HG03558 (cell line): ENCODE measurements around the gene DUS3L.
"Not testable (repeated sequence)": the region's sequence is repeated elsewhere in the genome, so short reads cannot be mapped to it uniquely, and the experiment has no call there.

Source experiments
- ATAC-seq: cut with Tn5 transposase; IDR thresholded peaks from one replicate; pipeline ENCODE4 v1.9.1; 2021; ENCODE audit warnings: moderate number of reproducible peaks; ENCODE audit not compliant: unreplicated experiment; ENCODE audit errors: extremely low read depth

The DUS3L gene

DNA sequence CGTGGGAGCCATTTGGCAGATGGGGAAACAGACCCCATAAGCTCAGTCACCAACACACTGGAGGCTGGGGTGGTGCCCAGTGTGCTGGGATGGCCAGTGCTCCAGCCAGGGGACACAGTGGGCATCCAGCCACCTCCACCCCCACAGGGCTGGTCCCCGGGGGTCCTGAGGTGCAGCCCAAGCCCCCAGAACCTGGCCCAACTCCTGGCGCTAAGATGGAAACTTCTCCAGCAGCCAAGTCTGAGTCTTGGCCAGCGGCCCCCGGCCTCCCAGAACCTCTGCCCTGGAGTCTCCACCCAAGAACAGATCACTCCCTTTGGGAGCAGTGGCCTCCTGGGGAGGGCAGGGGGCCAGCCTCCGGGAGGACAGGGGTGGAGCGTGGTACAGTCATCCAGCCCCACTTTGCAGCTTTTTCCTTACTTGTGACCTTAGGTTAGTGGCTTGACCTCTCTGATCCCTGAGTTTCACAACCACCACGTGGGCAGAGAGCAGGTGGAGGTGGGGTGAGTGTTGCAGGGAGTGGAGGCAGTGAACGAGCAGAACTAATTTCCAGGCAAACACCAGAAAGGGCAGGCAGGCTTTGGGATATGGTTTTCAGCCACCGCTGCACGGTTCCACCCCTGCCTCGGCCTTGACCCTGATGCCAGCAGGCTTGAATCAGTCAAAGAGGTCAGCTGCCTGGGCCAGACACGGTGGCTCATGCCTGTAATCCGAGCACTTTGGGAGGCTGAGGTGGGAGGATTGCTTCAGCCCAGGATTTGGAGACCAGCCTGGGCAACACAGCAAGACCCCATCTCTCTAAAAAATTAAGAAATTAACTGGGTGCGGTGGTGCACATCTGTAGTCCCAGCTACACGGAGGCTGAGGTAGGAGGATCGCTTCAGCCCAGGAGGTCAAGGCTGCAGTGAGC, 9.7 kb upstream of the DUS3L start:
- no peak for ATAC-seq

DNA sequence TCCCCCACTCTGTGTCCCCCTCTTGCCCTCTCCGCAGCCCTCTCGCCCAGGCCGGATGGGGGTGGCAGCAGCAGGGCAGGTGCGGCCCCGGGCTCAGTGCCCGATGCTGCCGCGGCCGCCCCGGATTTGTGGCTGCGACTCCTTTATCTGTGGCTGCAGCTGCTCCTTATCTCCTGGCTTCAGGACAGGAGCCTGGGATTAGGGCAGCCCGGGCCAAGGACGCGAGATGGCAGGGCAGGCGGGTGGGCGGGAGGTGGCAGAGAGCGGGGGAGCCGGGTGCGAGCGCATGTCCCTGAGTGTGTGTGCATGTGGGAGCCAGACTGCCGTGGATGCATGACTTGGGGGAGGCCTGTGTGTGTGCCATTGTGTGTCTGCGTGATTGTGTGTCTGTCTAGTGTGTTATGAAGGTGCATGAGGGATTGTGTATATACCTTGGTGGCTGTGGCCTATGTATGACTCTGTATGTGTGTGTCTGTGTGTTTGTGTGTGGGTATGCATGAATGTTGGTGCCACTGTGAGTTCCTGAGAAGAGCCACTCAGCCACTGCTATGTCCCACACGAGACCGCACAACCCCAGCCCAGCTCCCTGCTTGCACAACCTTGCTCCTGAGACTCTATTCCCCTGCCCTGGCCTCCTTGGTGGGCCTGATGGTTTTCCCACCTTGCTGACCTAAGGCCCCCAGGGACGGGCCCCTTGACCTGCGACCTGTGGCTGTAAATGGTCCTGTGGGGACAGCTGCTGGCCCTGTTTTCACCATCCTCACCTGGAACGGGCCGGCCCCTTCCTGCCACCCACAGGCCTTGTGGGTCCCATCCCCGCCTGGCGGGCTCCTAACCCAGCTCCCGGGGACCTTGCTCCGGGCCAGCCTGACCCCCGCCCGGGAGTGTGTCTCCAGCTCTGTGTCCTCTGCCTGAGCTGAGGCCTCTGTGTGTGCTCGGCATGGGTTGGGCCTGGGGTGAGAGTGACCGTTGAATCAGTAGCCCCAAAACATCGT, 8.6 kb upstream of the DUS3L start:
- no peak for ATAC-seq

DNA sequence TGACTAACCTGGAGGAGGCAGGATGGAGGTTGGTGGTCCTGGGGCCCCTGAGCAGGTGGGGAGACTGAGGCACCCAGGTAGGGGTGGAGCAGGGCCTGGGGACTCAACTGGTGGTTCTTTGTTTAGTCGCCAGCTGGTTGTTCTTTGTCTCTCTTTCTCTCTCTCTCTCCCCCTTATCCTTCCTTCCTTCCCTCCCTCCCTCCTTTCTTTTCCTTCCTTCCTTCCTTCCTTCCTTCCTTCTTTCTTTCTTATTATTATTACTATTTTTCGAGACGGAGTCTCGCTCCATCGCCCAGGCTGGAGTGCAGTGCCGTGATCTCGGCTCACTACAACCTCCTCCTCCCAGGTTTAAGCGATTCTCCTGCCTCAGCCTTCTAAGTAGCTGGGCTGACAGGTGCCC, 7.3 kb upstream of the DUS3L start:
- no peak for ATAC-seq

DNA sequence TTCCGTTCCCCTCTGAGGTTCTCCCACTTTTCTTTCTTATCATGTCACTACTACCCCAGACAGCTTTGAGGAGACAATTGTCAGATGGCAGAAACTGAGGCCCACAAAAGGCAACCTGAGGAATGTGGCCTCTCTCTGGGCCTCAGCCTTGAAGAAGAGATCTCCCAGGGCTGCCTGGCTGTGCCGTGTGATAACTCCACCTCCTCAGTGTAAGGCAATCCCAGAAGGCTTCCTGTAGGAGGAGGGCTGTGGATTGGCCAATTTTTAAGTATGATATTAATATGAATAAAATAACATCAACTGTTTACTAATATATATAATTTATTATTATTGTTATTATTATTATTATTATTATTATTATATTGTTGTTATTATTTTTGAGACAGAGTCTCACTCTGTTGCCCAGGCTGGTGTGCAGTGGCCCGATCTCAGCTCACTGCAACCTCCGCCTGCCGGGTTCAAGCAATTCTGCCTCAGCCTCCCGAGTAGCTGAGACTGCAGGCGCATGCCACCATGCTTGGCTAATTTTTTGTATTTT, 4.5 kb upstream of the DUS3L start:
- ATAC-seq = no peak

DNA sequence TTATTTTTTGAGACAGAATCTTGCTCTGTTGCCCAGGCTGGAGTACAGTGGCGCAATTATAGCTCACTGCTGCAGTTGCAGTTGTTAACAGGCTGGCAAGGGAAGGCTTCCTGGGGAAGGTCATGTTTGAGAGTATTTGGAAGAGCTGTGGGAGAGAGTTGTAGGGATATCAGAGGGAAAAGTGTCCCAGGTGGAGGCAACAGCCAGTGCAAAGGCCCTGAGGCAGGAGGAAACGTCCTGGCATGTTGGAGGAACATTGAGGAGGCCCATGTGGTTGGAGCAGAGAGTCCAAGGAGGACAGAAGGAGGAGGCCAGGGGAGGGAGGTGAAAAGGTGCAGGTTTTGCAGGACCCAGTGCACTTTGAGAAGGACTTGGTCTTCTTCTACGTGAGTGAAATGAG, 2.2 kb upstream of the DUS3L start:
- ATAC-seq = no peak

DNA sequence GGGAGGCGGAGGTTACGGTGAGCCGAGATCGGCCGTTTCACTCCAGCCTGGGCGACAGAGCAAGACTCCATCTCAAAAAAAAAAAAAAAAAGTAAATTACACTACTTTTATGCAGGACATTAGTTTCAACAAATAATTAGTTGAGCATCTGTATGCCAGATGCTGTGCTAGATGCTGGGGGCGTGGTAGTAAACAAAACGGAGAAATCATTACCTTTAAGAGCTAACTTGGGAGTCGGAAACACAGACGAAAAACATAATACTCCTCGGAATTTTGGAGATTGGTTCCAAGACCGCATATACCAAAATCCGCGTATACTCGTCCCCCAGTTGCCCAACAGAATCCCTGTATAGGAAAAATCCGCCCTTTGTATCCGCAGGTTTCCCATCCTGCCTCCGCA, 1.3 kb upstream of the DUS3L start:
- no peak for ATAC-seq

DNA sequence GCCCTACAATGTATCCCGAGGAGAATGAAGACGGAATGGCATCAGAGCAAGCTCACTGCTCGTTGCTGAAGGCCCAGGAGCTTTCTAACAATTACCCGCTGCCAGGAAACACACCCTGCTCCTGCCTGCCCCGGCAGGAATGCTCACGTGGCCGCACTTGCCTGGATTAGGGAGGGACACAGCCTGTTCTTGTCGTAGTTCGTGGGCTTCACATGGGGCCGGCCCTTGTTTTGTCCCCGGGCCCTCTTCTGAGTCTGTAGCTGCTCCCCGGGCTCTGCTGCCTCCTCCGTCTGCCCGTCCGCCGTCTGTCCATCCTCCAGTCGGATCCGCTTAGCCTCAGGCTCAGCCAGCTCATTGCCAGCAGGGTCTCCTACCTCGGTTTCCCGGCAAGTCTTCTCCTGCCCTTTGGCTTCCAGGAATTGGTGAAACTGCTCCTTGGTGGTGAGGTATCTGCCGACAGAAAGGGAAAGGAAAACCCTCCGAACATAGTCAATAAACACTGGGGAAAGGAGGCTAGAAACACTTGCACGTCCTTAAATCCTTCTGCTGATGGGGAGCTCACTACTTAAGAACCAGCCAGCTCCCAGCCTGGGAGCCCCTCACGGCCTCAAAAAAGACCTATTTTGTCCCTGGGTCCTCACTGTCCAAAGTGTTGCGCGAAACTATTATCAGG, 941 bp downstream of the DUS3L start:
- no peak for ATAC-seq

DNA sequence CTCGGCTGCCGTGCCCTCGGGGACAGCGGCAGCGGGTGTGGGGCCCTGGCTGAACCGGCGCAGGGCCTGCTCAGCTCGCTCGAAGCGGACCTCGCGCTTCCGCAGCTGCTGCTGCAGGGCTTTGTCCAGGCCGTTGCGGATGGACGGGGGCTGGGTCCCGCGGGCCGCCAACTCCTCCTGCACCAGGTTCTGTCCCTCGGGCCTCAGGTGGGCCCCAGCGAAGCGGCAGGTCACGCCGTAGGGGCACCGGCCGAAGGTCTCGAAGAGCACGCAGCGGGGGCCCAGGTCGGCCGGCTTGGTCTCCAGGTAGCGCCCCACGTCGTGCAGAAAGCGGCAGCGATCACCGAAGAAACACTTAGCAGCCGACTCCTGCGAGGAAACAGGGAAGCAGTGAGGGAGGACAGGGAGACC, 1.6 kb downstream of the DUS3L start:
- ATAC-seq = no peak

DNA sequence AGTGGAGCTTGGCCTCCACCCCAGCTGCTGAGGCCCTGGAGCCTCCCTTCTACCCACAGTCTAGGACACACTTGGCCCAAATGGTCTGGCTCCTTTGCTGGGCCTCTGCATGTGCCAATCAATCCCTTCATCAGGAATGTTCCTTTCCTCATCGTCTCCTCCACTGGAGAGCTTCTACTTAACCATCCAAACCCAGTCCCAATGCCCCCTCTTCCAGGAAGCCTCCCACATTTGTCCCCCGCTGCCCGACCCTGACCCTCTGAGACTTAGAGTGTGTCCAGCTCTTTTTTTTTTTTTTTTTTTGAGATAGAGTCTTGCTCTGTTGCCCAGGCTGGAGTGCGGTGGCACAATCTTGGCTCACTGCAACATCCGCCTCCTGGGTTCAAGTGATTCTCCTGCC, 2.5 kb downstream of the DUS3L start:
- no peak for ATAC-seq

DNA sequence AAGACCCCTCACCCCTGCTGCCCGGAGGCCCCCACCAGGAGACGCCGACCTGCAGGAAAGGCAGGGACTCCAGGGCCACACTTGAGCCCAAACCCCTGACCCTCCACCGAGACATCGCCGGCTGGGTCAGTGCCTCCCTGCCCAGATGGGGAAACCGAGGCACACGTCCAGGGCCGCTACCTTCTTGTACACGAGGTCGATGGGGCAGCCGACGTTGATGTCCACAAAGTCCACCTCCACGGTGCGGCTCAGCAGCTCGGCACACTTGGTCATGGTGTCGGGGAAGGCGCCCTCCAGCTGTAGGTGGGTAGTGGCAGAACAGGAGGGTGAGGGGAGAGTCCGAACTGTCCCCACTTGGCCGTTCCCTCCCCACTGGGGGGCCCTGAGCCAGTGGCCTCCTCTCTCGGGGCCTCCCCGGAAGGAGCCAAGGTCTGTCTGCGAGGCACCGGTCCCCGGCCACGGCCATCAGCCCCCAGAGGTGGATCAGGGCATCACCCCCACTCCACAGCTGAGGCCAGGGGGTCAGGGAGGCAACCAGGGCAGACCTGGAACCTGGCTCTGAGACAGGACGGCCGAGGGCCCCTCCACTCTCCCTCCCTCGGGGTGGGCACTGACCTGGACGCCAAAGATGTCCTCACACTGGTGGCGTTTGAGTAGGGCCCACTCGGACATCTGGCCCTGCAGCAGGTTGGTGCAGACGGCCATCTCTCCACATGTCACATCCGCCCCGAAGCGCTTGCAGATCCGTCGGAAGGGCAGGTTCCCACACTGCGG, 3.4 kb downstream of the DUS3L start:
- no peak for ATAC-seq

DNA sequence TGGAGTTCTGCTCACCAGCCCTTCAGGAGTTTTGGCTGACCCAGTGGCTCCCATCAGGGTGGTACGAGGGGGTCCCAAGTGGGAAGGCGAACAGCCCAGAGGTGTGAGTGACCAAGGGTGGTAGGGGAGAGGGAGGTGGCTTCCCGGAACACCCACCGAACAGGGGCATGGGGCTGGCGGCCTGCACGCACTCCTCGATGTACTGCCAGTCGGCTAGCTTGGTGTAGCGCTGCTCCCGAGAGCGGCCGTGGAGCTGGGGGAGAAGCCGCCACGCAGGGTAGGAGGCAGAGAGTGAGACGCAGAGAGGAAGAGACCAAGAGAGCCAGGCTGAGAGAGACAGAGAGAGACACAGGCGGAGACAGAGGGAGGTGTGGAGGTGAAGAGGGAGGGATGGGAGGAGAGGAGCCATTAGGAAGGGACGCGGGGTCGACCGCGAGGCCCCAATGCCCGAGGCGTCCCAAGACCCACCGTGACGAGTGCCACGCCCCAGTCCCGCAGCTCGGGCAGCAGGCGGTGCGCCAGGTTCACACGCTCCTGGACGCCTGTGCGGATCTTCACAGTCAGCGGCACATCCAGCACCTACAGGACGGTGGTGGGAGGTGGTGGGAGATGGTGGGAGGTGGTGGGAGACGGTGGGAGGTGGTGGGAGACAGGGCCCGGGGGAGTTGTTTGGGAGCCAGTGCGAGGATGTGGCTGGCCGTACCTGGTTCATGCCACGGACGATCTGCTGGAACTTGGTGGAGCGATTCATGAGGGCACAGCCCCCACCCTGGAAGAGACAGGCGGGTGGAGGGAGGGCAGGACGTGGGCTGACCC, 4.2 kb downstream of the DUS3L start:
- no peak for ATAC-seq

DNA sequence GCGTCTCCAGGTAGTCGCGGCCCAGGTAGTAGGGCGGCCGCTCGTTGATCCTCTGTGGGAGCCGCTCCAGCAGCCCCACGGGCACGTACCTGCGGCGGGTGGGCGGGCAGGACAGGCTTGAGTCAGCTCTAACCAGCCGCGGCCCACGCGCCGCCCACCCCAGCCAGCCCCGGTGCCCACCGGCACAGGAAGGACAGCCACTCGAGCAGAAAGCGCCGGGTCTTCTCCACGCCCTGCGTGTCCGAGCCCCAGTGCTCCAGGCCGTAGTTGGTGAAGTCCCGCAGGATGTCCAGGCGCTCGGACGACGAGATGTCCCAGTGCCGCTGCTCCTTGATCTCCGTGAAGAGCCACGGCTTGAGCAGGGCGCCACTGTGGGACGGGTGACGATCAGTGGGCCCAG, 5.5 kb downstream of the DUS3L start:
- ATAC-seq = no peak

DNA sequence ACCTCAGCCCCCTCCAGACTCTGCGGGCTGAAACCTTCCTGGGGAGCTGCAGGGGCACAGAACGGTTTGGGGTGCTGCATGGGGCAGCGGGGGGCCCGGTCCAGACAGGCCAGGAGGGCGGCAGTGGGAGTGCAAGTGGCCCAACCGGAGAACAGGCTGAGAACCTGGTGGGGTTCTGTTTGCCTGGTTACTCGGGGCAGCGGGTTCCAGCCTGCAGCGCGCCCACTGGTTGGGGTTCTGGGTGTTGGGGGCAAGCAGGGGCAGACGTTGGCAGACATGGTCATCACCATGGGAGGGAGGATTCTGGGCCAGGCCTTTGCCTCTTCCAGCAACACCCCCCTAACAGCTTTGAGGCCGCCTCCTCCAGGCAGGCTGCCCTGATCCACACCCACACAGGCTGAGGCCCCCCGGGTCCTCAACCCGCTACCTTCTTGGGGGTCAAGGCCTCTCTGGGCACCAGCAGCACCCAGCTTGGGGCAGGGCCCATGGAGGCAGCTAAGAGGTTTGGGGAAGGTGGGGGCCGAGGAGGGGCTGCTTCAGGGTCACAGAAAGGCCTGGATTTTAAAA, 6.3 kb downstream of the DUS3L start, which contains the start of gene PRR22:
Gene PRR22 (minus strand): TSS at position 166 of the 567 bp plus-strand sequence. CDS start 86 bp downstream, at position 80.
- no peak for ATAC-seq

DNA sequence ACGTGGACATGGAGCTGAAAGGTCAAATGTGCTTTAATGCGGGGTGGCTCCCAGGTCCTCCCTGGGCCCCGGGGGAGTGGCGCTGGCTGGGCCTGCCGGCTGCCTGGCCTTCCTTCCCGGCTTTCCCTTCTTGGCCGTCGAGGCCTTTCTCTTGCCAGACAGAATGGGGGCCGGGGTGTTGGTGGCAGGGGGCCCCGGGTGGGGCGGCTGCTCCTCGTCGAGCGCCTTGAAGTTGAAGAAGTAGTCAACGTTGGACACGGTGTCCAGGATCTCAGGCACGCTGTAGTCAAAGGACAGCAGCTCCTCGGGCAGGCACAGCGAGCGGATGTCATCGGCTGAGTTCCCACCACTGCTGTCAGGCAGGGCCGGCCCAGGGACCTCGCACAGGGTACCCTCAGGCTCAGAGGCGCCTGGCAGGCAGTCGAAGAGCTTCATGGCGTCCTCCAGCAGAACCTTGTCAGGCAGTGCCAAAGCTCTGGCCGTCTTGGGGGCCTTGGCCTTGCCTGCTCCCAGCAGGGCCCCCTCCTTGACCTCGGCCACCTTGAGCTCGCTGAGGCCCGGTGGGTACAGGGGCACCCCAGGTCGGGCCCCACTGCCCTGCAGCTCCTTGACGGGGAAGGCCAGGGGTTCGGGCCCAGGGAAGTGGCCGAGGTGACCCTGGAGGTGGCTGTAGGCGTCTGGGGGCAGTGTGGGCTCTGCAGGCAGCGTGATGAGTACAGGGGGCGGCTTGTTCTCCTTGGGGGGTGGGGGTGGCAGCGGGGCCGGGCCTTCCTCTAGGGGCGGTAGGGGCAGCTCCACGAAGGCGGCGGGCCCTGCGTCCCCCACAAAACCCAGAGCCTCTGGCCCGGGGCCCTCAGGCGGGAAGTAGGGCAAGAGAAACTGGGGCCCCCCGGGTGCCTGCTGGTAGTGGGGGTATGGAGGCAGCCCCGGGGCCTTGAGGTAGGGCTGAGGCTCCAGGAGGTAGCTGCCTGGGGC, 7.7 kb downstream of the DUS3L start:
- no peak for ATAC-seq

DNA sequence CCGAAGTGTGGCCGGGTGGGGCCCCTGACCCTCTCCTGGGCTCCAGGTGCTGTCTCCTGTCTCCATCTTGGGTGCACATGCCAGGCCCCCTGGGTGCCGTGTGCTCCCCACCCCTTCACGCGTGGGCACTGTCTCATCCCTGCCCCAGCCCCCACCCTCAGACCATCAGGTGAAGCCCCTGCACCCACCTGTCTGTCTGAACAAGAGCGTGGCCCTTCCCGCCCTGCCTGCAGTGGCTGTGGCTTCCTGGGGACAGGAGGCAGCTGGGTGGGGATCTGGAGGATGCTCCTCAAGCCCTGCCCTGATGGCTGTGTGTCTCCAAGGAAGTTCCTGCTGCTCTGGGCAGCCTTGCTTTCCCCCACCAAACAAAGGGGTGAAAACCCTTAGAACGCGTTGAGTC, 8.6 kb downstream of the DUS3L start:
- no peak for ATAC-seq

DNA sequence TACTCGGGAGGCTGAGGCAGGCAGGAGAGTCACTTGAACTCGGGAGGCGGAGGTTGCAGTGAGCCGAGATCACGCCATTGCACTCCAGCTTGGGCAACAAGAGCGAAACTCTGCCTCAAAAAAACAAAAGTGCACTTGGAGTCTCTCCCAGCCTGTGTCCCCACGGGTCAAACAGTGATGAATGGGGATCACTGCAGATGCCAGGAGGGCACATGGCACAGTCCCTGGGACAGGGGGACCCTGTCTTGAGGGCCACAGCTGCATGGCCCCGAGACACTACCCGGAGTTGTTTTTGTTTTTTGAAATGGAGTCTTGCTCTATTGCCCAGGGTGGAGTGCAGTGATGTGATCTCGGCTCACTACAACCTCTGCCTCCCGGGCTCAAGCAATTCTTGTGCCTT, 10.0 kb downstream of the DUS3L start:
- not testable (repeated sequence) for ATAC-seq

DNA sequence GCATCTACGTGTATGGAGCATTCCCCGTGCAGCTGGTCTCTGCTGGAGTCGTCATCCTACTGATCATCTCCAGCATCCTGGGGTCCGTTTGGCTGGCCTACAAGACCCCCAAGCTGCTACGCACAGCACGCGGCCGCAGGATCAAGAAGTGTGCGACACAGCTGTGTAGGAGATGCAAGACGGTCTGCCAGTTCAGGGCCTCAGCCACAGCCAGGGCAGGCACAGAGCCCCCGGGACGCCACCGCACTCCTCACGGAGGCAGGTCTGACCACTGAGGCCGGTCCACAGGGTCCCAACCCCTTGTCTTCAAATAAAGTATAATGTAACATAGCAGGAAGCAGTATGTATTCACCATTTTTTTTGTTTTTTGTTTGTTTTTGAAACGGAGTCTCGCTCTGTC, 12.6 kb downstream of the DUS3L start:
- ATAC-seq = no peak
